CD4-positive, alpha-beta T cell treated with Interleukin-17A for 1 hour (primary cell): ENCODE measurements around the gene SNRPF.
"Not testable (repeated sequence)": the region's sequence is repeated elsewhere in the genome, so short reads cannot be mapped to it uniquely, and the experiment has no call there.

Source experiments
- DNase-seq: peaks from one replicate; pipeline ENCODE4 v3.0.0-alpha.2; 2020

The SNRPF gene

GRCh38 chr12:95858451-95859343, at the start of gene SNRPF:
SNRPF (plus strand) TSS chr12:95858952; CDS start chr12:95859074, 122 bp downstream.
- peak; percentile 97 for DNase-seq

- DNase-seq = no peak
Observed at GRCh38 chr12:95809000-95809680, 49.6 kb upstream of the SNRPF start.

GRCh38 chr12:95810411-95810810, 48.3 kb upstream of the SNRPF start:
- no peak for DNase-seq

GRCh38 chr12:95812155-95812554, 46.6 kb upstream of the SNRPF start:
- not testable (repeated sequence) for DNase-seq

- DNase-seq = no peak
Observed at GRCh38 chr12:95815632-95816212, 43.0 kb upstream of the SNRPF start.

GRCh38 chr12:95820096-95820703, 38.6 kb upstream of the SNRPF start:
- DNase-seq = peak; percentile 8

- DNase-seq = no peak
Observed at GRCh38 chr12:95829395-95829794, 29.4 kb upstream of the SNRPF start.

GRCh38 chr12:95830335-95831089, 28.2 kb upstream of the SNRPF start:
- DNase-seq = no peak

- DNase-seq = no peak
Observed at GRCh38 chr12:95834572-95834971, 24.2 kb upstream of the SNRPF start.

GRCh38 chr12:95836185-95836609, 22.6 kb upstream of the SNRPF start:
- no peak for DNase-seq

GRCh38 chr12:95836630-95837239, 22.0 kb upstream of the SNRPF start:
- DNase-seq = no peak

GRCh38 chr12:95837240-95838038, 21.3 kb upstream of the SNRPF start:
- DNase-seq = no peak

GRCh38 chr12:95838125-95838524, 20.6 kb upstream of the SNRPF start:
- no peak for DNase-seq

- DNase-seq = not testable (repeated sequence)
Observed at GRCh38 chr12:95842426-95842825, 16.3 kb upstream of the SNRPF start.

- no peak for DNase-seq
Observed at GRCh38 chr12:95848575-95849388, 10.0 kb upstream of the SNRPF start.

- no peak for DNase-seq
Observed at GRCh38 chr12:95851606-95852005, 7.1 kb upstream of the SNRPF start.

- DNase-seq = no peak
Observed at GRCh38 chr12:95852133-95852532, 6.6 kb upstream of the SNRPF start.

GRCh38 chr12:95857156-95857555, 1.6 kb upstream of the SNRPF start:
- no peak for DNase-seq

- DNase-seq = no peak
Observed at GRCh38 chr12:95857799-95858198, 953 bp upstream of the SNRPF start.

GRCh38 chr12:95859344-95859816, 628 bp downstream of the SNRPF start:
- no peak for DNase-seq
